K562 (cell line): ENCODE measurements around the gene TRA2B. TPM values are rescaled to one million over a fixed set of nuclear protein-coding genes. Genes with fewer than 3 reads are reported as not detected.

ENCODE experiments used
- ATAC-seq: fragments of 200-7000 bp; cut with Tn5 transposase; 3 replicates; pipeline ENCODE4 v1.9.1; 2020; ENCODE audit warnings: moderate library complexity
- BruUV-seq: library from RNA; stranded (reverse); fragments of 400-500 nt; replicated peaks from 2 replicates; lab custom pipeline; 2021; lab: Mats Ljungman, UMichigan
- CTCF ChIA-PET: fragments of 300-600 bp; formaldehyde crosslinking; extraction: SDS; loops from one replicate; lab custom pipeline; 2021; ENCODE audit warnings: low intra/inter-chr PET ratio; lab: Yijun Ruan, JAX
- POLR2A ChIA-PET: fragments of 300-600, 350-650 bp; sonication (Branson Sonifier 250); formaldehyde crosslinking; extraction: SDS; loops from one replicate; lab custom pipeline; 2021; ENCODE audit warnings: antibody characterized with exemption, inconsistent platforms; lab: Yijun Ruan, JAX
- DNase-seq, 4 experiments: peaks; one replicate each; pipeline versions ENCODE4 v3.0.0 to v3.0.0-alpha.2; 2011 to 2018; ENCODE audit warnings: low spot score in 3 of 4, mixed read lengths in 3 of 4; ENCODE audit errors: extremely low read depth in 1 of 4
- FAIRE-seq: peaks from 2 replicates; lab custom pipeline; 2011; peaks lifted over from hg19 to GRCh38; lab: Jason Lieb, UNC
- H2AFZ ChIP-seq: 2 replicates; pipeline ENCODE4 v1.6.0; 2011; ENCODE audit warnings: low read depth, low read length, control low read depth, inconsistent platforms
- H3K27ac ChIP-seq: fragments of 200-600 bp; 3 replicates; pipeline ENCODE4 v1.8.0; 2011; ENCODE audit warnings: low read depth, mild to moderate bottlenecking, control low read depth, inconsistent platforms, low read length, moderate library complexity, mixed read lengths; ENCODE audit errors: extremely low read depth
- H3K27me3 ChIP-seq, 2 experiments: fragments of 300-600 bp in 1 of 2; 2 replicates in 1 of 2; 3 replicates in 1 of 2; pipeline versions ENCODE4 v1.6.0 to v1.8.0; 2011; ENCODE audit warnings: inconsistent platforms in 2 of 2, low read length in 2 of 2, mild to moderate bottlenecking in 1 of 2, mixed read lengths in 1 of 2, moderate library complexity in 1 of 2; ENCODE audit not compliant: control insufficient read depth in 2 of 2, insufficient read depth in 2 of 2
- H3K36me3 ChIP-seq: fragments of 300-600 bp; 3 replicates; pipeline ENCODE4 v1.8.0; 2011; ENCODE audit warnings: mild to moderate bottlenecking, low read length, inconsistent platforms; ENCODE audit not compliant: control insufficient read depth, insufficient read depth
- H3K4me1 ChIP-seq, 2 experiments: fragments of 200-600 bp in 1 of 2; replicated peaks in 1 of 2; 2 replicates in 1 of 2; 3 replicates in 1 of 2; pipeline versions ENCODE4 v1.5.1 to v1.8.0; 2011; ENCODE audit warnings: inconsistent platforms in 2 of 2, low read length in 2 of 2, mild to moderate bottlenecking in 1 of 2, mixed read lengths in 1 of 2, moderate library complexity in 1 of 2; ENCODE audit not compliant: control insufficient read depth in 2 of 2, insufficient read depth in 2 of 2
- H3K4me2 ChIP-seq: 2 replicates; pipeline ENCODE4 v1.6.1; 2011; ENCODE audit warnings: low read length, control low read depth, inconsistent platforms, mixed read lengths; ENCODE audit not compliant: insufficient read depth
- H3K4me3 ChIP-seq: fragments of 200-600 bp; sonication (generic), shearing (Covaris generic); 2 replicates; pipeline ENCODE4 v1.5.1; 2016; ENCODE audit warnings: control low read depth, inconsistent platforms
- H3K79me2 ChIP-seq: fragments of 200-600 bp; 3 replicates; pipeline ENCODE4 v1.8.0; 2011; ENCODE audit warnings: low read length, inconsistent platforms; ENCODE audit not compliant: control insufficient read depth, insufficient read depth
- H3K9ac ChIP-seq, 2 experiments: 2 replicates each; pipeline versions ENCODE4 v1.6.0 to v1.6.1; 2011; ENCODE audit warnings: low read depth in 2 of 2, low read length in 2 of 2, control low read depth in 1 of 2, inconsistent platforms in 1 of 2, mild to moderate bottlenecking in 1 of 2, mixed read lengths in 1 of 2; ENCODE audit not compliant: insufficient read depth in 1 of 2
- H3K9me1 ChIP-seq: one replicate; pipeline ENCODE4 v1.6.0; 2011; ENCODE audit warnings: inconsistent platforms, mild to moderate bottlenecking, low read length, moderate library complexity; ENCODE audit not compliant: control insufficient read depth, insufficient read depth
- H3K9me3 ChIP-seq: replicated peaks from 2 replicates; pipeline ENCODE4 v1.5.1; 2011; ENCODE audit warnings: low read depth, low read length, inconsistent platforms; ENCODE audit not compliant: control insufficient read depth, insufficient read depth
- H4K20me1 ChIP-seq: replicated peaks from 2 replicates; pipeline ENCODE4 v1.6.1; 2011; ENCODE audit warnings: low read length, inconsistent platforms, mixed read lengths; ENCODE audit not compliant: control insufficient read depth, insufficient read depth
- CEBPB ChIP-seq: fragments of 450-650 bp; IDR thresholded peaks from 2 replicates; pipeline ENCODE4 v1.6.1; 2016; ENCODE audit warnings: missing genetic modification characterization, missing compliant biosample characterization
- CTCF ChIP-seq, 3 experiments: IDR thresholded peaks in 2 of 3; conservative IDR thresholded peaks in 1 of 3; 2 replicates each; pipeline ENCODE4 v1.5.1; 2011 to 2012; ENCODE audit warnings: low read length in 3 of 3, mild to moderate bottlenecking in 3 of 3, control low read depth in 2 of 3, improper control_type of control experiment in 1 of 3, inconsistent platforms in 1 of 3, low read depth in 1 of 3, mixed read lengths in 1 of 3, moderate library complexity in 1 of 3; ENCODE audit not compliant: insufficient read depth in 2 of 3
- NRF1 ChIP-seq, 2 experiments: fragments of 450-650 bp; IDR thresholded peaks in 1 of 2; conservative IDR thresholded peaks in 1 of 2; 2 replicates each; pipeline ENCODE4 v1.6.1; 2014; ENCODE audit warnings: mild to moderate bottlenecking in 2 of 2
- PCBP1 ChIP-seq: fragments of 200-400 bp; formaldehyde crosslinking; IDR thresholded peaks from 2 replicates; pipeline ENCODE4 v1.6.1; 2018; ENCODE audit warnings: mild to moderate bottlenecking, low read depth, low read length; ENCODE audit not compliant: poor library complexity, severe bottlenecking
- STAG1 ChIP-seq: sonication (generic); formaldehyde crosslinking; IDR thresholded peaks from 2 replicates; pipeline ENCODE4 v1.5.0; 2020; ENCODE audit warnings: missing genetic modification reagents, borderline replicate concordance
- ZFP36 ChIP-seq: fragments of 150-350 bp; IDR thresholded peaks from 2 replicates; pipeline ENCODE4 v1.6.1; 2018; ENCODE audit warnings: low read length, low read depth; ENCODE audit not compliant: partially characterized antibody
- ZNF609 ChIP-seq: sonication (generic); formaldehyde crosslinking; IDR thresholded peaks from 2 replicates; pipeline ENCODE4 v1.8.1; 2023; ENCODE audit warnings: missing genetic modification reagents, mild to moderate bottlenecking, borderline replicate concordance
- WGBS: fragments of 100-300 bp; shearing (Covaris generic); methylation state at CpG from one replicate; pipeline ENCODE4 v1.1.6; 2016; ENCODE audit warnings: low coverage, mixed read lengths; ENCODE audit not compliant: insufficient coverage; ENCODE audit errors: missing lambda C conversion rate; 5-methylcytosine and 5-hydroxymethylcytosine counted together
- in situ Hi-C: fragments of 300-500 bp; cut with MboI; formaldehyde crosslinking; loops from 4 replicates; pipeline ENCODE4 v1.15.0; 2018; ENCODE audit warnings: inconsistent platforms, mixed read lengths
- intact Hi-C: fragments of 100-400 bp; cut with micrococcal nuclease; formaldehyde crosslinking; loops from 2 replicates; pipeline ENCODE4 v1.14.2; 2022
- polyA plus RNA-seq, 8 experiments: library from polyadenylated mRNA; depleted of rRNA in 4 of 8; stranded (reverse) in 5 of 8; unstranded in 3 of 8; fragments of >200 nt; fragmentation: Nextera tagmentation in 2 of 8; fragmentation: Illumina TruSeq in 1 of 8; extraction: Ambion mirVana in 2 of 8; extraction: Trizol in 1 of 8; gene quantifications; 2 replicates each; pipeline versions ENCODE4 v1.2.1 to v1.2.3, GENCODE V29; 2011 to 2014; ENCODE audit warnings: inconsistent platforms in 1 of 8, missing spikeins in 1 of 8
- total RNA-seq, 7 experiments: library from RNA; depleted of rRNA in 6 of 7; stranded (reverse); fragments of >200 nt in 6 of 7; fragmentation: Illumina TruSeq in 2 of 7; extraction: Trizol in 2 of 7; gene quantifications; 2 replicates each; pipeline versions ENCODE4 v1.2.1 to v1.2.3, GENCODE V29; 2011 to 2021; ENCODE audit warnings: low replicate concordance in 1 of 7

TRA2B gene
- total and polyA plus RNA-seq, 9 of the 15 experiments (the other 6 are each of a cell fraction or from before 2014, with no cell fraction given) = 105 to 411 (median 278) TPM

- BruUV-seq = no TSS peak
- in situ Hi-C loops (no loop called here), intact Hi-C loops (loop anchor here (2.0 kb wide), 1 partner anchor 33 kb away; no protein-coding TSS in a partner anchor)
- H3K4me2 ChIP-seq = no peak overlapping the region; the same call in 1 of the 2 replicates
- H3K9ac ChIP-seq = no peak overlapping the region
- ChIA-PET POLR2A (interaction anchor here (0.6 to 4.1 kb wide), 14 partner anchors 9 to 569 kb away, joined by 3 to 23 read pairs (median 4); no protein-coding TSS in a partner anchor), CTCF (no interaction called here)
- no peaks in the 10 kb centered on the region for H3K79me2 ChIP-seq
- no peak overlapping the region for H2AFZ ChIP-seq
- 11% methylated on average over 3 of the region's 3 CpGs for WGBS
- H3K9me1 ChIP-seq = no peaks in the 10 kb centered on the region
- no peaks in the 10 kb centered on the region for H4K20me1 ChIP-seq
- H3K4me3 ChIP-seq = no peak overlapping the region
- no peaks in the 10 kb centered on the region for H3K36me3 ChIP-seq
- H3K27ac ChIP-seq = no peak overlapping the region
- no peaks in the 10 kb centered on the region for H3K9me3 ChIP-seq
- TF ChIP-seq STAG1 (CRISPR knock-in tag) = 0 out of 2 replicates have a peak, but pooled peaks have one; percentile 4
- no peak for TF ChIP-seq ZNF609 (CRISPR knock-in tag)
- peak in 1 of 3 experiments; percentile 13; a peak in 1 of 6 replicates for TF ChIP-seq CTCF (IDR thresholded peaks at IDR 0.05 in 2 of 3, conservative IDR thresholded peaks at IDR 0.05 in 1 of 3; ENCODE audit: insufficient read depth in 2 of 3, low read depth in 1 of 3, low read length in 3 of 3)
- TF ChIP-seq NRF1 (conservative IDR thresholded peaks at IDR 0.05 in 1 of 2, IDR thresholded peaks at IDR 0.05 in 1 of 2) = no peak
- no peak for TF ChIP-seq ZFP36
- peak; percentile 1; the same call in 1 of the 2 replicates for TF ChIP-seq CEBPB
- no peak for TF ChIP-seq PCBP1
- FAIRE-seq (no peak), DNase-seq (no peak), ATAC-seq (peak; percentile 33)
- H3K27me3 ChIP-seq = no peaks in the 10 kb centered on the region
- no peaks in the 10 kb centered on the region; a peak in 1 of 5 replicates for H3K4me1 ChIP-seq
These were observed 5.9 kb upstream of the TRA2B start for GRCh38 chr3:185943760-185944106.
